Calu3 (cell line): Measurements from ENCODE around the gene CEACAM3. TPM values are rescaled to one million over a fixed set of nuclear protein-coding genes. Genes with fewer than 3 reads are reported as not detected.

Source experiments
- BruUV-seq: library from RNA; stranded (reverse); fragments of 400-500 nt; replicated peaks from 2 replicates; lab custom pipeline; 2021; lab: Mats Ljungman, UMichigan
- CTCF ChIA-PET: fragments of 300-600 bp; sonication (Branson Sonifier 250); formaldehyde crosslinking; loops from one replicate; lab custom pipeline; 2022; ENCODE audit warnings: antibody characterized with exemption; lab: Charles Lee
- DNase-seq: peaks from one replicate; pipeline ENCODE4 v3.0.0; 2022
- H3K27ac Mint-ChIP-seq: one replicate; pipeline ENCODE4 v1.8.0; 2022; ENCODE audit warnings: mixed read lengths; ENCODE audit not compliant: unreplicated experiment
- H3K27me3 Mint-ChIP-seq: one replicate; pipeline ENCODE4 v1.8.0; 2022; ENCODE audit warnings: mixed read lengths; ENCODE audit not compliant: unreplicated experiment
- H3K36me3 Mint-ChIP-seq: one replicate; pipeline ENCODE4 v1.8.0; 2022; ENCODE audit warnings: mild to moderate bottlenecking, moderate library complexity, mixed read lengths; ENCODE audit not compliant: insufficient read depth, unreplicated experiment
- H3K4me1 Mint-ChIP-seq: one replicate; pipeline ENCODE4 v1.8.0; 2022; ENCODE audit warnings: mild to moderate bottlenecking, low read depth, mixed read lengths; ENCODE audit not compliant: unreplicated experiment
- H3K4me3 Mint-ChIP-seq: one replicate; pipeline ENCODE4 v1.8.0; 2022; ENCODE audit warnings: mild to moderate bottlenecking, low read depth, moderate library complexity, mixed read lengths; ENCODE audit not compliant: unreplicated experiment
- H3K9me3 Mint-ChIP-seq: one replicate; pipeline ENCODE4 v1.8.0; 2022; ENCODE audit warnings: low read depth, mixed read lengths; ENCODE audit not compliant: unreplicated experiment
- CTCF ChIP-seq: fragments of 200-600 bp; IDR thresholded peaks from one replicate; pipeline ENCODE4 v1.8.0; 2022; ENCODE audit warnings: antibody characterized with exemption; ENCODE audit not compliant: unreplicated experiment
- intact Hi-C: fragments of 100-400 bp; cut with micrococcal nuclease; formaldehyde crosslinking; loops from one replicate; pipeline ENCODE4 v1.10.0; 2022; ENCODE audit not compliant: unreplicated experiment
- total RNA-seq: library from RNA; stranded (reverse); gene quantifications from 2 replicates; pipeline ENCODE4 v1.2.3, GENCODE V29; 2022

The CEACAM3 gene
- total RNA-seq, 1 experiment from 2014 or later = not detected

- intact Hi-C loops = no loop called here
- Mint-ChIP-seq H3K36me3 (peaks cover 65% of the 10 kb centered on the region), H3K9me3 (no peaks in the 10 kb centered on the region), H3K4me1 (peaks cover 34% of the 10 kb centered on the region), H3K4me3 (peak overlapping the region; percentile 80), H3K27ac (peak overlapping the region; percentile 86), H3K27me3 (peaks cover under 1% of the 10 kb centered on the region)
- no TSS peak for BruUV-seq
- DNase-seq = no peak
- TF ChIP-seq CTCF = no peak
- CTCF ChIA-PET = interaction anchor here (1.2 to 2.5 kb wide), 8 partner anchors 10 to 174 kb away, joined by 3 to 11 read pairs (median 8); no protein-coding TSS in a partner anchor
Observed at GRCh38 chr19:41860419-41861115, 64.2 kb downstream of the CEACAM3 start.

Other genes with a start within 250 kb of the CEACAM3 start
- not detected in 2 replicates for gene CEACAM21, start 220.4 kb upstream of the CEACAM3 start, total RNA-seq
- gene CEACAM4, start 169.5 kb upstream of the CEACAM3 start, total RNA-seq = not detected in 2 replicates
- gene CEACAM7, start 108.3 kb upstream of the CEACAM3 start, total RNA-seq = 5.9 and 9.0 TPM in 2 replicates
- 1.1 and 3.4 TPM in 2 replicates for gene CEACAM5, start 88.0 kb upstream of the CEACAM3 start, total RNA-seq
- 44.5 and 98.9 TPM in 2 replicates for gene CEACAM6, start 41.1 kb upstream of the CEACAM3 start, total RNA-seq
- not detected in 2 replicates for gene LYPD4, start 48.1 kb downstream of the CEACAM3 start, total RNA-seq
- gene DMRTC2, start 48.5 kb downstream of the CEACAM3 start, total RNA-seq = not detected in 2 replicates
- gene RPS19, start 63.7 kb downstream of the CEACAM3 start, total RNA-seq = 2,051 and 2,220 TPM in 2 replicates
- gene CD79A, start 80.7 kb downstream of the CEACAM3 start, total RNA-seq = 0.45 and 0.59 TPM in 2 replicates
- gene ARHGEF1, start 86.6 kb downstream of the CEACAM3 start, total RNA-seq = 122 and 163 TPM in 2 replicates
- 0.21 and 0.29 TPM in 2 replicates for gene ERFL, start 131.9 kb downstream of the CEACAM3 start, total RNA-seq
- 116 and 126 TPM in 2 replicates for gene RABAC1, start 162.7 kb downstream of the CEACAM3 start, total RNA-seq
- 1.1 and 1.7 TPM in 2 replicates for gene ATP1A3, start 197.6 kb downstream of the CEACAM3 start, total RNA-seq